NCI-H187 treated with DMSO at 0.1 percent for 48 hours (cell line): ENCODE data around the gene MMP1.

Source experiments
- DNase-seq: peaks from one replicate; lab custom pipeline; 2025; lab: John Stamatoyannopoulos, UW

Gene MMP1

GRCh38 chr11:102798012-102798746 is at the start of gene MMP1:
MMP1 (minus strand) TSS chr11:102798160; CDS start chr11:102798092, 68 bp downstream.
- DNase-seq = no peak

- no peak for DNase-seq
These were observed 48.3 kb upstream of the MMP1 start for GRCh38 chr11:102846292-102846691.

GRCh38 chr11:102843489-102843888 is 45.5 kb upstream of the MMP1 start, which contains the start of gene MMP3:
MMP3 (minus strand) TSS chr11:102843609; CDS start chr11:102843546, 63 bp downstream.
- DNase-seq = no peak

GRCh38 chr11:102842930-102843329 is 45.0 kb upstream of the MMP1 start:
- DNase-seq = no peak

- DNase-seq = peak; percentile 80
These were observed 42.1 kb upstream of the MMP1 start for GRCh38 chr11:102840018-102840417.

GRCh38 chr11:102837646-102838045 is 39.7 kb upstream of the MMP1 start:
- DNase-seq = no peak

- no peak for DNase-seq
These were observed 39.2 kb upstream of the MMP1 start for GRCh38 chr11:102837156-102837555.

GRCh38 chr11:102836290-102836875 is 38.4 kb upstream of the MMP1 start:
- no peak for DNase-seq

GRCh38 chr11:102833731-102834130 is 35.8 kb upstream of the MMP1 start:
- no peak for DNase-seq

GRCh38 chr11:102832612-102833011 is 34.7 kb upstream of the MMP1 start:
- DNase-seq = no peak

- no peak for DNase-seq
These were observed 33.8 kb upstream of the MMP1 start for GRCh38 chr11:102831489-102832440.

- DNase-seq = no peak
These were observed 33.1 kb upstream of the MMP1 start for GRCh38 chr11:102831128-102831488.

GRCh38 chr11:102830001-102830727 is 32.2 kb upstream of the MMP1 start:
- no peak for DNase-seq

GRCh38 chr11:102829316-102830000 is 31.5 kb upstream of the MMP1 start:
- no peak for DNase-seq

- no peak for DNase-seq
These were observed 26.6 kb upstream of the MMP1 start for GRCh38 chr11:102824556-102824955.

GRCh38 chr11:102819491-102819890 is 21.5 kb upstream of the MMP1 start:
- no peak for DNase-seq

GRCh38 chr11:102813484-102813883 is 15.5 kb upstream of the MMP1 start:
- DNase-seq = no peak

GRCh38 chr11:102812188-102812587 is 14.2 kb upstream of the MMP1 start:
- DNase-seq = no peak

- peak; percentile 37 for DNase-seq
These were observed 13.1 kb upstream of the MMP1 start for GRCh38 chr11:102810950-102811660.

- no peak for DNase-seq
These were observed 12.0 kb upstream of the MMP1 start for GRCh38 chr11:102809971-102810370.

GRCh38 chr11:102807921-102808320 is 10.0 kb upstream of the MMP1 start:
- no peak for DNase-seq
